MM.1S (cell line): ENCODE data around the gene GLS2.

Experiments used
- CTCF ChIP-seq: fragments of 300-600 bp; sonication (generic); IDR thresholded peaks from 2 replicates; pipeline ENCODE4 v1.5.1; 2016; ENCODE audit warnings: antibody characterized with exemption, low read length, mixed read lengths
- EZH2 ChIP-seq: fragments of 300-600 bp; sonication (generic); optimal IDR thresholded peaks from 2 replicates; pipeline ENCODE3; 2017; ENCODE audit warnings: low read depth, mild to moderate bottlenecking, antibody characterized with exemption, low read length, mixed read lengths
- EZH2phosphoT487 ChIP-seq: fragments of 300-600 bp; sonication (generic); IDR thresholded peaks from 2 replicates; pipeline ENCODE4 v1.6.1; 2018; ENCODE audit warnings: antibody characterized with exemption, low read length

GRCh38 chr12:56520048-56520447, 32.1 kb upstream of the GLS2 start:
- TF ChIP-seq CTCF (no peak), EZH2 (no peak), EZH2phosphoT487 (no peak)
